Measurements from ENCODE around the gene TRIM63. TPM values are rescaled to one million over a fixed set of nuclear protein-coding genes. Genes with fewer than 3 reads are reported as not detected.

Gene TRIM63
- total RNA-seq, 1 experiment from 2014 or later: not detected

DNA sequence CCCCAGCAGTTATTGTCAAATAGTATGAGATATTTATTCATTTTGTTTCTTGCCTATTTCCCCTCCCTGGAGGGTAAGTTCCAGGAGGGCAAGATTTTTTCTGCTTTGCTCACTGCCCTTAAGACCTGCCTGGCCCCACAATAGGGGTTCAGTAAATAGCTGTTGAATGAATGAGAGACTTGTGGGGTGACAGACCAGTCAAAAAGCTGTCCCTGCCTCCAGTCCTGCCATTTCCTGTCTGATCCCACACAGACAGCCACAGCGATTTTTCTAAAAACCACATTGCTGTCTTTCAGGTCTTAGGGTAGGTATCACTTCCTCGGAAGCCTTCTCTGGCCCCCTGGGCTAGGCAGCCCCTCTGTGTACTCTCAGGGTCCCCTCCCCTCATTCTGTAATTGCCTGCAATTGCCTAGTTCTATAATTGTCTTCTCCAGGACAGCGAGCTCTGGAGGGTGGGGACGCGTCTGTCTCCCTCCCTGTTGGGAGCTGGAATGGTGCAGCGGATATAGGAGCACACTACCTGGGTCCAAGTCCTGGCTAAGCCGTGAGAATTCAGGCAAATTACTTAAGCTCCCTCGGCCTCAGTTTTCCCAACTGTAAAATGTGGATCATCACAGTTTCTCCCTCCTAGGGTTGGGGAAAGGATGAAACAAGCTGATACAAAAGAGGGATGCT, 47.7 kb downstream of the TRIM63 start (continued):
- TF ChIP-seq HMGXB4 (CRISPR knock-in tag; IDR thresholded peaks at IDR 0.05): no peak
- no peak for TF ChIP-seq ZNF423 (CRISPR knock-in tag; IDR thresholded peaks at IDR 0.05)
- no peak for TF ChIP-seq IRF1 (CRISPR knock-in tag; IDR thresholded peaks at IDR 0.05)
- TF ChIP-seq, protein P1, sequence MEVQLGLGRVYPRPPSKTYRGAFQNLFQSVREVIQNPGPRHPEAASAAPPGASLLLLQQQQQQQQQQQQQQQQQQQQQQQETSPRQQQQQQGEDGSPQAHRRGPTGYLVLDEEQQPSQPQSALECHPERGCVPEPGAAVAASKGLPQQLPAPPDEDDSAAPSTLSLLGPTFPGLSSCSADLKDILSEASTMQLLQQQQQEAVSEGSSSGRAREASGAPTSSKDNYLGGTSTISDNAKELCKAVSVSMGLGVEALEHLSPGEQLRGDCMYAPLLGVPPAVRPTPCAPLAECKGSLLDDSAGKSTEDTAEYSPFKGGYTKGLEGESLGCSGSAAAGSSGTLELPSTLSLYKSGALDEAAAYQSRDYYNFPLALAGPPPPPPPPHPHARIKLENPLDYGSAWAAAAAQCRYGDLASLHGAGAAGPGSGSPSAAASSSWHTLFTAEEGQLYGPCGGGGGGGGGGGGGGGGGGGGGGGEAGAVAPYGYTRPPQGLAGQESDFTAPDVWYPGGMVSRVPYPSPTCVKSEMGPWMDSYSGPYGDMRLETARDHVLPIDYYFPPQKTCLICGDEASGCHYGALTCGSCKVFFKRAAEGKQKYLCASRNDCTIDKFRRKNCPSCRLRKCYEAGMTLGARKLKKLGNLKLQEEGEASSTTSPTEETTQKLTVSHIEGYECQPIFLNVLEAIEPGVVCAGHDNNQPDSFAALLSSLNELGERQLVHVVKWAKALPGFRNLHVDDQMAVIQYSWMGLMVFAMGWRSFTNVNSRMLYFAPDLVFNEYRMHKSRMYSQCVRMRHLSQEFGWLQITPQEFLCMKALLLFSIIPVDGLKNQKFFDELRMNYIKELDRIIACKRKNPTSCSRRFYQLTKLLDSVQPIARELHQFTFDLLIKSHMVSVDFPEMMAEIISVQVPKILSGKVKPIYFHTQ (CRISPR knock-in tag; IDR thresholded peaks at IDR 0.05): no peak
- TF ChIP-seq TEAD4 (CRISPR knock-in tag; IDR thresholded peaks at IDR 0.05): no peak
- no peak for TF ChIP-seq RORB (CRISPR knock-in tag; IDR thresholded peaks at IDR 0.05)
- TF ChIP-seq USF1 (CRISPR knock-in tag; IDR thresholded peaks at IDR 0.05): no peak
- no peak for TF ChIP-seq TEAD1 (CRISPR knock-in tag; IDR thresholded peaks at IDR 0.05)
- TF ChIP-seq MXD4 (CRISPR knock-in tag; IDR thresholded peaks at IDR 0.05; ENCODE audit: borderline replicate concordance): no peak
- TF ChIP-seq, protein P2, sequence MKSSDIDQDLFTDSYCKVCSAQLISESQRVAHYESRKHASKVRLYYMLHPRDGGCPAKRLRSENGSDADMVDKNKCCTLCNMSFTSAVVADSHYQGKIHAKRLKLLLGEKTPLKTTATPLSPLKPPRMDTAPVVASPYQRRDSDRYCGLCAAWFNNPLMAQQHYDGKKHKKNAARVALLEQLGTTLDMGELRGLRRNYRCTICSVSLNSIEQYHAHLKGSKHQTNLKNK (CRISPR knock-in tag; IDR thresholded peaks at IDR 0.05): no peak
- no peak for TF ChIP-seq ERG (CRISPR knock-in tag; IDR thresholded peaks at IDR 0.05)
- TF ChIP-seq E2F4 (CRISPR knock-in tag; IDR thresholded peaks at IDR 0.05; ENCODE audit: borderline replicate concordance, low read depth): no peak
- TF ChIP-seq SP1 (CRISPR knock-in tag; conservative IDR thresholded peaks at IDR 0.05): no peak

DNA sequence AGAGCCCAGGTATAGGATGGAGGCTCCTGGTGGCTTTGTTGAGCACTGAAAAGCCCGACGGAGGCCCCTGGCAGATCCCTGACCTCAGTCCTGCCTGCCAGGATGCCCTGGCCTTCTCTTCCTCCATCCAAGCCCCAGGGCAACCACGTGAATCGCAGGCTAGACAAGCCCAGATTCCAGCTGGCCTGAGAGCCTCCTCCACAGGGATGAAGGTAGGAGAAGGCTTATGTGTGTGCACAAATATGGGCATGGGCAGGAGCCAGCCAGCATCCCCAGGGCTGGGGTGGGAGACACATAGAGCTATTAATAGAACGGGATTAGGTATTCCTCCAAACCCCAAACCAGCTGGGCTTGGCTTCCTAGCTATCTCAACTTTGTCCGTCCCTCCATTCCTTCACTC, 49.8 kb downstream of the TRIM63 start:
- CTCF ChIA-PET: interaction anchor here (0.8 to 2.3 kb wide), 6 partner anchors 13 to 122 kb away, joined by 3 to 11 read pairs (median 5); partner anchors contain the start of gene SLC30A2
- POLR2A ChIA-PET: no interaction called here
- DNase-seq (ENCODE audit: low spot score): no peak
- Mint-ChIP-seq H3K36me3 (no peaks in the 10 kb centered on the region), H3K27ac (no peak overlapping the region), H3K4me1 (peaks cover 28% of the 10 kb centered on the region), H3K9me3 (no peaks in the 10 kb centered on the region), H3K27me3 (ENCODE audit: low read depth) (no peaks in the 10 kb centered on the region; the same call in 1 of the 2 replicates), H3K4me3 (no peak overlapping the region)
- ATAC-seq: no peak
- no peak for TF ChIP-seq JUN (CRISPR knock-in tag; IDR thresholded peaks at IDR 0.05)
- TF ChIP-seq EMX1 (CRISPR knock-in tag; IDR thresholded peaks at IDR 0.05): no peak
- no peak for TF ChIP-seq ZNF416 (CRISPR knock-in tag; IDR thresholded peaks at IDR 0.05)
- no peak for TF ChIP-seq AFF4 (CRISPR knock-in tag; IDR thresholded peaks at IDR 0.05; ENCODE audit: borderline replicate concordance)
- TF ChIP-seq NFE2L1 (CRISPR knock-in tag; IDR thresholded peaks at IDR 0.05): no peak
- no peak for TF ChIP-seq GTF2I (CRISPR knock-in tag; conservative IDR thresholded peaks at IDR 0.05)
- TF ChIP-seq ZNF121 (CRISPR knock-in tag; IDR thresholded peaks at IDR 0.05): no peak
- no peak for TF ChIP-seq SP1 (CRISPR knock-in tag; conservative IDR thresholded peaks at IDR 0.05)
- no peak for TF ChIP-seq NFYB (CRISPR knock-in tag; conservative IDR thresholded peaks at IDR 0.05; ENCODE audit: low read depth)
- no peak for TF ChIP-seq CDX4 (CRISPR knock-in tag; IDR thresholded peaks at IDR 0.05; ENCODE audit: borderline replicate concordance)
- no peak for TF ChIP-seq CREM (CRISPR knock-in tag; IDR thresholded peaks at IDR 0.05)
- no peak for TF ChIP-seq CBFB (CRISPR knock-in tag; IDR thresholded peaks at IDR 0.05; ENCODE audit: low read depth)
